ACHN (cell line): ENCODE results near the gene COL27A1.

Experiments
- DNase-seq: peaks from one replicate; pipeline ENCODE4 v3.0.0-alpha.2; 2015
- in situ Hi-C: cut with HindIII; loops from 2 replicates; pipeline ENCODE4 v1.10.0; 2017; ENCODE audit warnings: low sequenced_read_pairs, low pct_ligation_motif_present, low pct_unique_long_range_greater_than_20kb

The COL27A1 gene

GRCh38 chr9:114345493-114346065 lies 190.2 kb downstream of the COL27A1 start:
- no peak for DNase-seq
- in situ Hi-C loops: no loop called here

GRCh38 chr9:114346146-114346545 lies 190.8 kb downstream of the COL27A1 start:
- in situ Hi-C loops: no loop called here
- DNase-seq: no peak

GRCh38 chr9:114347675-114348074 lies 192.3 kb downstream of the COL27A1 start:
- in situ Hi-C loops: no loop called here
- no peak for DNase-seq

GRCh38 chr9:114348261-114348905 lies 193.0 kb downstream of the COL27A1 start:
- in situ Hi-C loops: no loop called here
- no peak for DNase-seq

- in situ Hi-C loops: no loop called here
Observed at GRCh38 chr9:114348906-114349482, 193.7 kb downstream of the COL27A1 start.

GRCh38 chr9:114349713-114350480 lies 194.6 kb downstream of the COL27A1 start:
- in situ Hi-C loops: no loop called here
- no peak for DNase-seq

More at GRCh38 chr9:114348906-114349482, 193.7 kb downstream of the COL27A1 start:
- peak; percentile 97 for DNase-seq

GRCh38 chr9:114350636-114351401 lies 195.5 kb downstream of the COL27A1 start:
- in situ Hi-C loops: no loop called here
- DNase-seq: no peak

GRCh38 chr9:114351932-114352331 lies 196.6 kb downstream of the COL27A1 start:
- no peak for DNase-seq
- in situ Hi-C loops: no loop called here

- DNase-seq: no peak
- in situ Hi-C loops: no loop called here
Observed at GRCh38 chr9:114355821-114356220, 200.5 kb downstream of the COL27A1 start.

- no peak for DNase-seq
- in situ Hi-C loops: no loop called here
Observed at GRCh38 chr9:114356792-114357191, 201.5 kb downstream of the COL27A1 start.

- DNase-seq: no peak
- in situ Hi-C loops: no loop called here
Observed at GRCh38 chr9:114357360-114357759, 202.0 kb downstream of the COL27A1 start.

GRCh38 chr9:114357911-114358328 lies 202.6 kb downstream of the COL27A1 start:
- DNase-seq: no peak
- in situ Hi-C loops: no loop called here

- in situ Hi-C loops: no loop called here
- no peak for DNase-seq
Observed at GRCh38 chr9:114359801-114360200, 204.5 kb downstream of the COL27A1 start.

- DNase-seq: no peak
- in situ Hi-C loops: no loop called here
Observed at GRCh38 chr9:114361542-114361941, 206.2 kb downstream of the COL27A1 start.
